ENCODE data around the gene EXOSC1.

- TF ChIP-seq POLR2A (IDR thresholded peaks at IDR 0.05): no peak
- TF ChIP-seq, protein P1, sequence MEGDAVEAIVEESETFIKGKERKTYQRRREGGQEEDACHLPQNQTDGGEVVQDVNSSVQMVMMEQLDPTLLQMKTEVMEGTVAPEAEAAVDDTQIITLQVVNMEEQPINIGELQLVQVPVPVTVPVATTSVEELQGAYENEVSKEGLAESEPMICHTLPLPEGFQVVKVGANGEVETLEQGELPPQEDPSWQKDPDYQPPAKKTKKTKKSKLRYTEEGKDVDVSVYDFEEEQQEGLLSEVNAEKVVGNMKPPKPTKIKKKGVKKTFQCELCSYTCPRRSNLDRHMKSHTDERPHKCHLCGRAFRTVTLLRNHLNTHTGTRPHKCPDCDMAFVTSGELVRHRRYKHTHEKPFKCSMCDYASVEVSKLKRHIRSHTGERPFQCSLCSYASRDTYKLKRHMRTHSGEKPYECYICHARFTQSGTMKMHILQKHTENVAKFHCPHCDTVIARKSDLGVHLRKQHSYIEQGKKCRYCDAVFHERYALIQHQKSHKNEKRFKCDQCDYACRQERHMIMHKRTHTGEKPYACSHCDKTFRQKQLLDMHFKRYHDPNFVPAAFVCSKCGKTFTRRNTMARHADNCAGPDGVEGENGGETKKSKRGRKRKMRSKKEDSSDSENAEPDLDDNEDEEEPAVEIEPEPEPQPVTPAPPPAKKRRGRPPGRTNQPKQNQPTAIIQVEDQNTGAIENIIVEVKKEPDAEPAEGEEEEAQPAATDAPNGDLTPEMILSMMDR (IDR thresholded peaks at IDR 0.05): no peak
Measured at GRCh38 chr10:97485647-97486281, 40.0 kb upstream of the EXOSC1 start.

All from lower leg skin (tissue), 3 donors.